GM12864 (cell line): ENCODE measurements around the gene TRIO.

Experiments used
- DNase-seq: peaks from one replicate; pipeline ENCODE4 v3.0.0-alpha.2; 2011; ENCODE audit warnings: low read depth
- H3K4me3 ChIP-seq: 2 replicates; pipeline ENCODE4 v1.5.1; 2011; ENCODE audit warnings: mild to moderate bottlenecking, low read depth, low read length, control low read depth
- TF ChIP-seq, protein P1 (sequence below): IDR thresholded peaks from 2 replicates; pipeline ENCODE4 v1.5.1; 2011; ENCODE audit warnings: low read depth, mild to moderate bottlenecking, moderate library complexity, low read length, control low read depth, inconsistent platforms; ENCODE audit errors: missing control alignments

Gene TRIO

GRCh38 chr5:14557791-14558415 lies 414.8 kb downstream of the TRIO start:
- TF ChIP-seq, protein P1, sequence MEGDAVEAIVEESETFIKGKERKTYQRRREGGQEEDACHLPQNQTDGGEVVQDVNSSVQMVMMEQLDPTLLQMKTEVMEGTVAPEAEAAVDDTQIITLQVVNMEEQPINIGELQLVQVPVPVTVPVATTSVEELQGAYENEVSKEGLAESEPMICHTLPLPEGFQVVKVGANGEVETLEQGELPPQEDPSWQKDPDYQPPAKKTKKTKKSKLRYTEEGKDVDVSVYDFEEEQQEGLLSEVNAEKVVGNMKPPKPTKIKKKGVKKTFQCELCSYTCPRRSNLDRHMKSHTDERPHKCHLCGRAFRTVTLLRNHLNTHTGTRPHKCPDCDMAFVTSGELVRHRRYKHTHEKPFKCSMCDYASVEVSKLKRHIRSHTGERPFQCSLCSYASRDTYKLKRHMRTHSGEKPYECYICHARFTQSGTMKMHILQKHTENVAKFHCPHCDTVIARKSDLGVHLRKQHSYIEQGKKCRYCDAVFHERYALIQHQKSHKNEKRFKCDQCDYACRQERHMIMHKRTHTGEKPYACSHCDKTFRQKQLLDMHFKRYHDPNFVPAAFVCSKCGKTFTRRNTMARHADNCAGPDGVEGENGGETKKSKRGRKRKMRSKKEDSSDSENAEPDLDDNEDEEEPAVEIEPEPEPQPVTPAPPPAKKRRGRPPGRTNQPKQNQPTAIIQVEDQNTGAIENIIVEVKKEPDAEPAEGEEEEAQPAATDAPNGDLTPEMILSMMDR: no peak
- no peak for DNase-seq
- no peak overlapping the region for H3K4me3 ChIP-seq
